ENCODE results near the gene MYO1A. TPM values are rescaled to one million over a fixed set of nuclear protein-coding genes. Genes with fewer than 3 reads are reported as not detected.
A peak's percentile ranks its signal among the peaks of the same experiment; 100 is the strongest.
"Not testable (repeated sequence)": the region's sequence is repeated elsewhere in the genome, so short reads cannot be mapped to it uniquely, and the experiment has no call there.

MYO1A gene
- total RNA-seq, 4 donors from 2014 or later = 0.56 to 1.2 TPM; not detected in 2

- Histone ChIP-seq H3K9me3 (no peaks in the 10 kb centered on the region), H3K27ac (no peak overlapping the region), H3K27me3 (no peaks in the 10 kb centered on the region), H3K4me1 (peaks cover 0 to 6% of the 10 kb centered on the region in 2 donors), H3K4me3 (no peak overlapping the region), H3K36me3 (no peaks in the 10 kb centered on the region)
- no peak for DNase-seq
- TF ChIP-seq CTCF (IDR thresholded peaks at IDR 0.05 in 4 of 5, conservative IDR thresholded peaks at IDR 0.05 in 1 of 5) (no peak), POLR2A (IDR thresholded peaks at IDR 0.05) (no peak)
- in situ Hi-C loops (cut with MboI; ENCODE audit: low sequenced_read_pairs in 4 of 4) (loop anchor here (5.0 kb wide), 1 partner anchor 231 kb away; no protein-coding TSS in a partner anchor), intact Hi-C loops (cut with DNase I; ENCODE audit: low total_unique reads) (no loop called here)
- ATAC-seq = no peak
These were observed 61.7 kb downstream of the MYO1A start for GRCh38 chr12:56988207-56988739.

- H3K27ac ChIP-seq = no peak overlapping the region
- in situ Hi-C loops (cut with MboI; ENCODE audit: low sequenced_read_pairs in 4 of 4) = loop anchor here (5.0 kb wide), 1 partner anchor 230 kb away; no protein-coding TSS in a partner anchor
These were observed 62.3 kb downstream of the MYO1A start for GRCh38 chr12:56987551-56988053.

GRCh38 chr12:56987011-56987410 lies 62.9 kb downstream of the MYO1A start:
- Histone ChIP-seq H3K27ac (no peak overlapping the region), H3K36me3 (no peaks in the 10 kb centered on the region), H3K27me3 (no peaks in the 10 kb centered on the region), H3K9me3 (no peaks in the 10 kb centered on the region), H3K4me1 (peaks cover 0 to 6% of the 10 kb centered on the region in 2 donors), H3K4me3 (no peak overlapping the region)
- in situ Hi-C loops (cut with MboI; ENCODE audit: low sequenced_read_pairs in 4 of 4) (loop anchor here (5.0 kb wide), 1 partner anchor 230 kb away; no protein-coding TSS in a partner anchor), intact Hi-C loops (cut with DNase I; ENCODE audit: low total_unique reads) (loop anchor here (1.0 kb wide), 1 partner anchor 230 kb away; no protein-coding TSS in a partner anchor)
- DNase-seq (no peak), ATAC-seq (no peak)
- TF ChIP-seq POLR2A (IDR thresholded peaks at IDR 0.05) (no peak), CTCF (IDR thresholded peaks at IDR 0.05 in 4 of 5, conservative IDR thresholded peaks at IDR 0.05 in 1 of 5) (no peak)

More at GRCh38 chr12:56987551-56988053, 62.3 kb downstream of the MYO1A start:
- Histone ChIP-seq H3K36me3 (no peaks in the 10 kb centered on the region), H3K27me3 (no peaks in the 10 kb centered on the region), H3K9me3 (no peaks in the 10 kb centered on the region), H3K4me3 (no peak overlapping the region), H3K4me1 (peaks cover 0 to 6% of the 10 kb centered on the region in 2 donors)
- DNase-seq = peak; percentile 42 to 63
- peak; percentile 58 to 73 for ATAC-seq
- TF ChIP-seq CTCF (IDR thresholded peaks at IDR 0.05 in 4 of 5, conservative IDR thresholded peaks at IDR 0.05 in 1 of 5) (peak; percentile 76 to 92 (median 88)), POLR2A (IDR thresholded peaks at IDR 0.05) (no peak)
- intact Hi-C loops (cut with DNase I; ENCODE audit: low total_unique reads) = loop anchor here (1.0 kb wide), 1 partner anchor 230 kb away; no protein-coding TSS in a partner anchor

- DNase-seq; H3K4me3 ChIP-seq; H3K9me3 ChIP-seq; intact Hi-C loops (cut with DNase I; ENCODE audit: low total_unique reads); H3K27me3 ChIP-seq; H3K36me3 ChIP-seq; ATAC-seq; H3K27ac ChIP-seq; H3K4me1 ChIP-seq: not testable (repeated sequence)
- in situ Hi-C loops (cut with MboI; ENCODE audit: low sequenced_read_pairs in 4 of 4) = loop anchor here (5.0 kb wide), 1 partner anchor 228 kb away; no protein-coding TSS in a partner anchor
These were observed 64.2 kb downstream of the MYO1A start for GRCh38 chr12:56985714-56986113.

GRCh38 chr12:56983386-56983785 lies 66.5 kb downstream of the MYO1A start:
- H3K4me3 ChIP-seq = no peak overlapping the region
- no peak for ATAC-seq
- no peaks in the 10 kb centered on the region for H3K9me3 ChIP-seq
- TF ChIP-seq CTCF (IDR thresholded peaks at IDR 0.05 in 4 of 5, conservative IDR thresholded peaks at IDR 0.05 in 1 of 5) = no peak
- TF ChIP-seq POLR2A (IDR thresholded peaks at IDR 0.05) = no peak
- peaks cover 0 to 3% of the 10 kb centered on the region in 2 donors for H3K4me1 ChIP-seq
- in situ Hi-C loops (cut with MboI; ENCODE audit: low sequenced_read_pairs in 4 of 4) (no loop called here), intact Hi-C loops (cut with DNase I; ENCODE audit: low total_unique reads) (no loop called here)
- H3K27me3 ChIP-seq = no peaks in the 10 kb centered on the region
- DNase-seq = no peak
- H3K36me3 ChIP-seq = no peaks in the 10 kb centered on the region
- H3K27ac ChIP-seq = no peak overlapping the region

- in situ Hi-C loops (cut with MboI; ENCODE audit: low sequenced_read_pairs in 4 of 4); ATAC-seq; H3K27me3 ChIP-seq; H3K9me3 ChIP-seq; H3K27ac ChIP-seq; DNase-seq; intact Hi-C loops (cut with DNase I; ENCODE audit: low total_unique reads); H3K4me1 ChIP-seq; H3K36me3 ChIP-seq; H3K4me3 ChIP-seq: not testable (repeated sequence)
These were observed 67.2 kb downstream of the MYO1A start for GRCh38 chr12:56982578-56983236.

All from gastrocnemius medialis (tissue), 4 donors.